ENCODE results near the gene LMX1B.

DNA sequence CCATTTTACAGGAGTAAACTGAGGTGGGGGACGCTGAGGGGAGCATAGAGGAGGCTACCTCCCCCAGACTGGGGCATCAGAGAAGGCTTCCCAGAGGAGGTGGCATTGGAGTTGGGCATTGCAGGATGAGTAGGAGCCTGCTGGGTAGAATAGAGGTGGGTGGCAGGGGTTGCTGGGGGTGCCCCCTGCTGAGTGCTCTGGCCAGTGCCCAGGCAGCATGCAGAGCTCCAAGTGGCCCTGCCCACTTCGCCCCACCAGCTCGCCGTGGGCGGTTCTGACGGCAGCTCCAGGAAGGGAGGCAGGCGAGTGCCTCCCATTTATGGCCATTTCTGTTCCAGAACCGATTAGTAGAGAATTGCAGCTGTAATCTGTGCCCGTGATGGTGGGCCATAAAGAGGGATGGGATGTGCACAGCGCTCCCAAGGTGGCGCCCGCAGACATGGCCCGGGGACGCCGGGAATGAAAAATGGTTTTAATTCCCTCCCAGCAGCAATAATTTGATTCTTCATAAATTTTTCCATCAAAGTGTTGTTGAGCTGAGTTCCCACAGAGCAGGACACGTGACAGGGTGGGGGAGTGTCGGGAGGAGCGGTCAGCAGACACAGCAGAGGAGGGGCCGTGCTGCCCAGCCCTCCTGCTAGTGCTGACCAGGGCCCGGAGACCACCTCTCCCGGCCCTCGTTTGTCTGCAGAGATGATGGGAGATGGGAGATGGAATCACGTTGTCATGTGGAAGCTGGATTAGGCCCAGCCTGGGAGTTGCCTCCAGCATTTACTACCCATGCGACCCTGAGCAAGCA is 75.5 kb downstream of the LMX1B start:
- TF ChIP-seq EZH2 (IDR thresholded peaks at IDR 0.05; ENCODE audit: borderline replicate concordance, low read length): no peak
- TF ChIP-seq, protein P1, sequence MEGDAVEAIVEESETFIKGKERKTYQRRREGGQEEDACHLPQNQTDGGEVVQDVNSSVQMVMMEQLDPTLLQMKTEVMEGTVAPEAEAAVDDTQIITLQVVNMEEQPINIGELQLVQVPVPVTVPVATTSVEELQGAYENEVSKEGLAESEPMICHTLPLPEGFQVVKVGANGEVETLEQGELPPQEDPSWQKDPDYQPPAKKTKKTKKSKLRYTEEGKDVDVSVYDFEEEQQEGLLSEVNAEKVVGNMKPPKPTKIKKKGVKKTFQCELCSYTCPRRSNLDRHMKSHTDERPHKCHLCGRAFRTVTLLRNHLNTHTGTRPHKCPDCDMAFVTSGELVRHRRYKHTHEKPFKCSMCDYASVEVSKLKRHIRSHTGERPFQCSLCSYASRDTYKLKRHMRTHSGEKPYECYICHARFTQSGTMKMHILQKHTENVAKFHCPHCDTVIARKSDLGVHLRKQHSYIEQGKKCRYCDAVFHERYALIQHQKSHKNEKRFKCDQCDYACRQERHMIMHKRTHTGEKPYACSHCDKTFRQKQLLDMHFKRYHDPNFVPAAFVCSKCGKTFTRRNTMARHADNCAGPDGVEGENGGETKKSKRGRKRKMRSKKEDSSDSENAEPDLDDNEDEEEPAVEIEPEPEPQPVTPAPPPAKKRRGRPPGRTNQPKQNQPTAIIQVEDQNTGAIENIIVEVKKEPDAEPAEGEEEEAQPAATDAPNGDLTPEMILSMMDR (conservative IDR thresholded peaks at IDR 0.05 in 1 of 2, IDR thresholded peaks at IDR 0.05 in 1 of 2; ENCODE audit: extremely low read depth in 1 of 2, insufficient read depth in 1 of 2, low read depth in 1 of 2, low read length in 2 of 2): no peak

Measured in mammary epithelial cell (primary cell).